Measurements from ENCODE around the gene BRME1.

DNA sequence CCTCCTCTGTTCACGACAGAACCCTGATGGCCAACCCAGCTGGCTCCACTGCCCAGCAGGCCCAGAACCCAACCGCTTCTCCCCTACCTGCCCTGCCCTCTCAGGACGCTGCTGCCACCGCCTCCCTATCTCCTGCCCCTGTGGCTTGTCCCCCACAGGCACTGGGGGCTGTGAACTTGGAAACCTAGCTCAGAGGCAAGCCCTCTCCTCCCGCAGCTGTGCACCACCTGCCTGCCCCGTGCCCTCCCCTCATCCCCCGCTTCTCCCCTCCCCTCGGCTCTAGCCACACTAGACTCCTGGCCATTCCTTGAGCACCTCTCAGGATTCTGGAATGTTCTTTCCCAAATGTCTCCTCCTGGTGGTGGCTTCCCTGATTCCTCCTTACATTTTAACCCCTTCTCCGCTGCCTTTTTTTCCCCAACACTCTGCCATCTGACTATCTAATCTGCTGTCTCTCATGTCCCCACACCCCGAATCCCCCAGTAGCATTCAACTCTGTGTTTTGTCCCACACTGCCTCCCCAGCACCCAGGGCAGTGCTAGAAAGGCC is 22.3 kb downstream of the BRME1 start:
- TF ChIP-seq POLR2A (IDR thresholded peaks at IDR 0.05; ENCODE audit: low read depth, low read length) (no peak), POLR2AphosphoS5 (IDR thresholded peaks at IDR 0.05; ENCODE audit: low read depth, low read length) (no peak), TAF1 (IDR thresholded peaks at IDR 0.05; ENCODE audit: borderline replicate concordance, low read depth, low read length) (no peak)

All from GM12892 (cell line).